ENCODE data around the gene ZNF335.

The ZNF335 gene

DNA sequence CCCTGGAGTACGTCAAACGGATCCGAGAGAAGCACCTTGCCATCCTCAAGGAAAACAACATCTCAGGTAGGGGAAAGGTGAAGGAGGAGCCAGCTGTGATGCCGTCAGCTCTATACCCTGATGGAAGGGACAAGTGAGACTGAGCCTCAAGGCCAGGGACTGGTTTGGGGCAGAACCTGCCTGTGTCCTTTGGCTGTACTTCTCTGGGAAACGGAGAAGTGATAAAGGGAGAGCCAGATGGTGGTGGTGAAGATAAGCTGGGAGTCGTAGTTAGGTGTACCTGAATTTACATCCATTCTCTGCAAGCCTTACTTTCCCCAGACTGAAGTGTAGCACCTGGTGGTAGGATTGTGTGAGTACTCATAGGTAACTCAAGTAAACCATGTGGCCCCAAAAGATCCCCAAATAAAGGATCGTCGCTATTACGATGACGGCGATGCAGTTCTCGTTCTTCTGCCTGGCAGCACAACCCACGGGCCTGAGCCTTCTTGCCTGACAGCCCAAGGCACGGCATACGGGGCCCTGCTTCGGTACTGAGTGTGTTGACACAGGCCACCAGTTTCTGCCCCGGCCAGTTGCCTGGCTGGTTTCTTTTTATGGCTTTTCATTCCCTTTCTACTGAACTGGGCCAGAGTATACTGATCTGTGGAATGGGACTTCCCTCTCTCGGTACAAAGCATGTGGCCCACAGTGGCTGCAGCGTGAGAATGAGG lies 26.9 kb downstream of the ZNF335 start:
- Histone ChIP-seq H3F3A (ENCODE audit: low read depth) (no peaks in the 10 kb centered on the region), H3K27me3 (ENCODE audit: insufficient read depth, low read length, poor library complexity, severe bottlenecking) (no peaks in the 10 kb centered on the region), H3K4me3 (ENCODE audit: low read length, poor library complexity, severe bottlenecking) (no peak overlapping the region), H3K4me2 (ENCODE audit: low read depth, low read length, poor library complexity, severe bottlenecking) (no peak overlapping the region), H3K9me3 (ENCODE audit: insufficient read depth, low read depth, low read length) (no peaks in the 10 kb centered on the region), H3K36me3 (ENCODE audit: insufficient read depth, low read length) (peaks cover 86% of the 10 kb centered on the region), H3K79me2 (ENCODE audit: insufficient read depth, low read length) (no peaks in the 10 kb centered on the region), H3K9me2 (replicated peaks; ENCODE audit: low read depth, low read length) (no peaks in the 10 kb centered on the region), H3K9ac (ENCODE audit: low read depth, low read length, poor library complexity, severe bottlenecking) (no peak overlapping the region), H4K20me1 (ENCODE audit: insufficient read depth, low read length, poor library complexity, severe bottlenecking) (no peaks in the 10 kb centered on the region), H2AFZ (ENCODE audit: low read length) (no peak overlapping the region), H3K4me1 (ENCODE audit: insufficient read depth, low read length, poor library complexity, severe bottlenecking) (no peaks in the 10 kb centered on the region)
- TF ChIP-seq, protein P1, sequence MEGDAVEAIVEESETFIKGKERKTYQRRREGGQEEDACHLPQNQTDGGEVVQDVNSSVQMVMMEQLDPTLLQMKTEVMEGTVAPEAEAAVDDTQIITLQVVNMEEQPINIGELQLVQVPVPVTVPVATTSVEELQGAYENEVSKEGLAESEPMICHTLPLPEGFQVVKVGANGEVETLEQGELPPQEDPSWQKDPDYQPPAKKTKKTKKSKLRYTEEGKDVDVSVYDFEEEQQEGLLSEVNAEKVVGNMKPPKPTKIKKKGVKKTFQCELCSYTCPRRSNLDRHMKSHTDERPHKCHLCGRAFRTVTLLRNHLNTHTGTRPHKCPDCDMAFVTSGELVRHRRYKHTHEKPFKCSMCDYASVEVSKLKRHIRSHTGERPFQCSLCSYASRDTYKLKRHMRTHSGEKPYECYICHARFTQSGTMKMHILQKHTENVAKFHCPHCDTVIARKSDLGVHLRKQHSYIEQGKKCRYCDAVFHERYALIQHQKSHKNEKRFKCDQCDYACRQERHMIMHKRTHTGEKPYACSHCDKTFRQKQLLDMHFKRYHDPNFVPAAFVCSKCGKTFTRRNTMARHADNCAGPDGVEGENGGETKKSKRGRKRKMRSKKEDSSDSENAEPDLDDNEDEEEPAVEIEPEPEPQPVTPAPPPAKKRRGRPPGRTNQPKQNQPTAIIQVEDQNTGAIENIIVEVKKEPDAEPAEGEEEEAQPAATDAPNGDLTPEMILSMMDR (conservative IDR thresholded peaks at IDR 0.05; ENCODE audit: low read length), result no peak
- no peak for TF ChIP-seq EZH2phosphoT487 (IDR thresholded peaks at IDR 0.05; ENCODE audit: borderline replicate concordance)

DNA sequence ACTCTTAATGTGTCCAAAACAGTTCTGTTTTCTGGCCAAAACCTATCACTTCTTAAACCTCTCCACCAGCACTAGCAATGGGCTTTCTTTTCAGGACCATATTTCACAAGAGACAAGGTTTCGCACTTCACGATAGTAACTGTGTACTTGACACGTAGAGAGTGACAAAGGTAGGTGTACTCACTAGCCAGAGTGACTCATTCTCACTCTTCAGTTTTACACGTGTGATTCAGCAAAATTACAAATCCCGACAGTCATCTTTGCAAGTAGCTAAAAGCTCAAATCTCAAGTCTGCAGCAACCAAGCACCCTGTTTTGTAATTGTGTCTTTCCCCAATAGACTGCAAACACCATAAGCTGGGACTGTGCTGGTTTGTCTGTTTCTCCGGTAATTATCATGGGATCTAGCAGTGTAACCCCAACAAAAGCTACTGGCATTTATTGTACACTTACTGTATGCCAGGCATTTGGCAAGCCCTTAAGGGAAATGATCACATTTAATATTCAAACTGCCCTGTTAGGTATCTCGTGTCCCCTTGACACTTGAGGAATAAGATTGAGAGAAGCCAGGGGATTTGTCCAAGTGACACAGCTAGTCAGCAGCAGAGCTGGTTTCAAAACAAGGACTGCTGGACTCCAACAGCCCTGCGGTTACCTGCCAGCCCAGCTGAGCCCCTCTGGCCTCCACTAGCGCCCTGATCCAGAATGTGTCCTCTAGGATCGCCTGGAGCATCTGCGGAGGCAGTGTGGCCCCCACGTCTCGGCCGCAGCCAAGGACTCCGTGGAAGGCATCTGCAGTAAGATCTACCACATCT lies 27.6 kb downstream of the ZNF335 start:
- no peaks in the 10 kb centered on the region for H3F3A ChIP-seq (ENCODE audit: low read depth)
- no peaks in the 10 kb centered on the region for H3K27me3 ChIP-seq (ENCODE audit: insufficient read depth, low read length, poor library complexity, severe bottlenecking)
- no peaks in the 10 kb centered on the region for H3K79me2 ChIP-seq (ENCODE audit: insufficient read depth, low read length)
- H3K36me3 ChIP-seq (ENCODE audit: insufficient read depth, low read length), result peaks cover 86% of the 10 kb centered on the region
- H3K9me3 ChIP-seq (ENCODE audit: insufficient read depth, low read depth, low read length), result no peaks in the 10 kb centered on the region
- no peak overlapping the region for H2AFZ ChIP-seq (ENCODE audit: low read length)
- no peaks in the 10 kb centered on the region for H3K9me2 ChIP-seq (replicated peaks; ENCODE audit: low read depth, low read length)
- no peaks in the 10 kb centered on the region for H3K4me1 ChIP-seq (ENCODE audit: insufficient read depth, low read length, poor library complexity, severe bottlenecking)
- no peak for TF ChIP-seq EZH2phosphoT487 (IDR thresholded peaks at IDR 0.05; ENCODE audit: borderline replicate concordance)
- TF ChIP-seq, protein P1 (conservative IDR thresholded peaks at IDR 0.05; ENCODE audit: low read length), result no peak
- H3K4me3 ChIP-seq (ENCODE audit: low read length, poor library complexity, severe bottlenecking), result no peak overlapping the region
- H3K4me2 ChIP-seq (ENCODE audit: low read depth, low read length, poor library complexity, severe bottlenecking), result no peak overlapping the region
- no peak overlapping the region for H3K9ac ChIP-seq (ENCODE audit: low read depth, low read length, poor library complexity, severe bottlenecking)
- no peaks in the 10 kb centered on the region for H4K20me1 ChIP-seq (ENCODE audit: insufficient read depth, low read length, poor library complexity, severe bottlenecking)

DNA sequence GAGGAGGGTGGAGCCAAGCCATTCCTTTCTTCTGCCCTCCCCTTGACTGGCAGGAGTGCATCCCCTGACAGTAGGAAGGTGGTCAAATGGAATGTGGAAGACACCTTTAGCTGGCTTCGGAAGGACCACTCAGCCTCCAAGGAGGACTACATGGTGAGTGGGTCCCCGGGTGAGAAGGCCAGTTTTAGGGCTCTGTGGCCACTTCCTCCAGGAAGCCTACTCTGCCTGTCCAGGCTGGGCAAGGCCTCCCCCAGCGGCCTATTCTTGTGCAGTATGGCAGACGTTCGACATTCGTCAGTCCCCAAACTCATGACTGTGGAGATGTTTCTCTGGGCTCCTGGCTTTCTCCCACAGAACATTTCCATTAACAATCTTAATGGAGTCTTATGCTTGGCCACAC lies 28.4 kb downstream of the ZNF335 start:
- peaks cover 6% of the 10 kb centered on the region; the same call in 1 of the 2 replicates for H3K79me2 ChIP-seq (ENCODE audit: insufficient read depth, low read length)
- H3K4me2 ChIP-seq (ENCODE audit: low read depth, low read length, poor library complexity, severe bottlenecking), result no peak overlapping the region
- no peaks in the 10 kb centered on the region for H3K27me3 ChIP-seq (ENCODE audit: insufficient read depth, low read length, poor library complexity, severe bottlenecking)
- no peaks in the 10 kb centered on the region for H3K9me3 ChIP-seq (ENCODE audit: insufficient read depth, low read depth, low read length)
- H3F3A ChIP-seq (ENCODE audit: low read depth), result no peaks in the 10 kb centered on the region
- H4K20me1 ChIP-seq (ENCODE audit: insufficient read depth, low read length, poor library complexity, severe bottlenecking), result peaks cover 2% of the 10 kb centered on the region
- H3K4me1 ChIP-seq (ENCODE audit: insufficient read depth, low read length, poor library complexity, severe bottlenecking), result no peaks in the 10 kb centered on the region
- no peak overlapping the region for H2AFZ ChIP-seq (ENCODE audit: low read length)
- no peak overlapping the region for H3K9ac ChIP-seq (ENCODE audit: low read depth, low read length, poor library complexity, severe bottlenecking)
- TF ChIP-seq, protein P1 (conservative IDR thresholded peaks at IDR 0.05; ENCODE audit: low read length), result no peak
- no peak for TF ChIP-seq EZH2phosphoT487 (IDR thresholded peaks at IDR 0.05; ENCODE audit: borderline replicate concordance)
- H3K9me2 ChIP-seq (replicated peaks; ENCODE audit: low read depth, low read length), result no peaks in the 10 kb centered on the region
- H3K4me3 ChIP-seq (ENCODE audit: low read length, poor library complexity, severe bottlenecking), result no peak overlapping the region
- peaks cover 86% of the 10 kb centered on the region for H3K36me3 ChIP-seq (ENCODE audit: insufficient read depth, low read length)

All from Loucy (cell line).